IMR-90 (cell line): ENCODE results near the gene ABLIM3. TPM values are rescaled to one million over a fixed set of nuclear protein-coding genes. Genes with fewer than 3 reads are reported as not detected.

Experiments used
- ATAC-seq: fragments of 200-7000 bp; cut with Tn5 transposase; 2 replicates; pipeline ENCODE4 v1.9.1; 2020; ENCODE audit warnings: low read depth, mild to moderate bottlenecking, moderate library complexity
- BruUV-seq: library from RNA; stranded (reverse); fragments of 400-500 nt; replicated peaks from 2 replicates; lab custom pipeline; 2021; lab: Mats Ljungman, UMichigan
- CTCF ChIA-PET: fragments of 300-600 bp; formaldehyde crosslinking; extraction: SDS; loops from one replicate; lab custom pipeline; 2021; ENCODE audit warnings: antibody characterized with exemption; lab: Yijun Ruan, JAX
- POLR2A ChIA-PET: fragments of 300-600 bp; sonication (Branson Sonifier 250); formaldehyde crosslinking; loops from one replicate; lab custom pipeline; 2022; ENCODE audit warnings: antibody characterized with exemption; ENCODE audit not compliant: unreplicated experiment; lab: Charles Lee
- DNase-seq: peaks from one replicate; pipeline ENCODE4 v3.0.0; 2013
- H2AFZ ChIP-seq: replicated peaks from 2 replicates; pipeline ENCODE3; 2013; ENCODE audit warnings: low read length, mild to moderate bottlenecking; ENCODE audit not compliant: poor library complexity
- H2AK5ac ChIP-seq: 2 replicates; pipeline ENCODE4 v1.6.1; 2013; ENCODE audit warnings: low read depth, low read length, inconsistent platforms
- H2AK9ac ChIP-seq: replicated peaks from 2 replicates; pipeline ENCODE3; 2013; ENCODE audit warnings: mild to moderate bottlenecking, low read depth, low read length, moderate library complexity; ENCODE audit not compliant: poor library complexity
- H2BK120ac ChIP-seq: 2 replicates; pipeline ENCODE4 v1.6.1; 2013; ENCODE audit warnings: low read depth, low read length, inconsistent platforms
- H2BK15ac ChIP-seq: 3 replicates; pipeline ENCODE4 v1.6.1; 2013; ENCODE audit warnings: low read depth, low read length, inconsistent platforms
- H2BK20ac ChIP-seq: 2 replicates; pipeline ENCODE4 v1.6.1; 2013; ENCODE audit warnings: low read depth, mild to moderate bottlenecking, inconsistent platforms, low read length, moderate library complexity
- H2BK5ac ChIP-seq: 2 replicates; pipeline ENCODE4 v1.6.1; 2013; ENCODE audit warnings: mild to moderate bottlenecking, low read depth, low read length, inconsistent platforms; ENCODE audit not compliant: poor library complexity, severe bottlenecking
- H3K14ac ChIP-seq: replicated peaks from 2 replicates; pipeline ENCODE4 v1.6.1; 2013; ENCODE audit warnings: low read depth, low read length, inconsistent platforms
- H3K18ac ChIP-seq: 2 replicates; pipeline ENCODE4 v1.6.1; 2013; ENCODE audit warnings: low read depth, low read length, control low read depth
- H3K23ac ChIP-seq: 2 replicates; pipeline ENCODE4 v1.6.1; 2013; ENCODE audit warnings: low read depth, low read length, inconsistent platforms
- H3K27ac ChIP-seq: 2 replicates; pipeline ENCODE4 v1.5.1; 2013; ENCODE audit warnings: mild to moderate bottlenecking, control low read depth, low read length; ENCODE audit not compliant: insufficient read depth
- H3K27me3 ChIP-seq: 2 replicates; pipeline ENCODE4 v1.6.1; 2013; ENCODE audit warnings: low read length; ENCODE audit not compliant: control insufficient read depth, insufficient read depth
- H3K36me3 ChIP-seq: 2 replicates; pipeline ENCODE4 v1.6.1; 2013; ENCODE audit warnings: low read length, mixed read lengths; ENCODE audit not compliant: control insufficient read depth, insufficient read depth
- H3K4ac ChIP-seq: 2 replicates; pipeline ENCODE4 v1.6.1; 2013; ENCODE audit warnings: low read depth, low read length, inconsistent platforms
- H3K4me1 ChIP-seq: 2 replicates; pipeline ENCODE4 v1.6.1; 2013; ENCODE audit warnings: low read length, mixed read lengths; ENCODE audit not compliant: control insufficient read depth, insufficient read depth
- H3K4me2 ChIP-seq: 2 replicates; pipeline ENCODE4 v1.6.1; 2013; ENCODE audit warnings: low read depth, mild to moderate bottlenecking, control low read depth, low read length, moderate library complexity
- H3K4me3 ChIP-seq: 2 replicates; pipeline ENCODE4 v1.5.1; 2013; ENCODE audit warnings: low read depth, mild to moderate bottlenecking, control low read depth, low read length, moderate library complexity; ENCODE audit not compliant: insufficient read depth
- H3K56ac ChIP-seq: 2 replicates; pipeline ENCODE4 v1.6.1; 2013; ENCODE audit warnings: low read length, inconsistent platforms; ENCODE audit not compliant: insufficient read depth; ENCODE audit errors: extremely low read depth
- H3K79me1 ChIP-seq, 2 experiments: 2 replicates each; pipeline ENCODE4 v1.6.1; 2013; ENCODE audit warnings: low read length in 2 of 2, inconsistent platforms in 1 of 2, low read depth in 1 of 2
- H3K9ac ChIP-seq: 2 replicates; pipeline ENCODE4 v1.6.1; 2013; ENCODE audit warnings: low read depth, low read length, control low read depth
- H3K9me1 ChIP-seq: 2 replicates; pipeline ENCODE4 v1.6.1; 2013; ENCODE audit warnings: low read length, inconsistent platforms; ENCODE audit not compliant: insufficient read depth
- H3K9me3 ChIP-seq: 2 replicates; pipeline ENCODE4 v1.6.1; 2013; ENCODE audit warnings: low read length; ENCODE audit not compliant: control insufficient read depth, insufficient read depth
- H4K20me1 ChIP-seq: 2 replicates; pipeline ENCODE4 v1.6.1; 2013; ENCODE audit warnings: low read length, inconsistent platforms; ENCODE audit not compliant: insufficient read depth
- H4K5ac ChIP-seq: 2 replicates; pipeline ENCODE4 v1.6.1; 2013; ENCODE audit warnings: mild to moderate bottlenecking, low read depth, low read length, control low read depth
- H4K8ac ChIP-seq, 2 experiments: 2 replicates each; pipeline ENCODE4 v1.6.1; 2013; ENCODE audit warnings: low read depth in 2 of 2, low read length in 2 of 2, control low read depth in 1 of 2, inconsistent platforms in 1 of 2
- H4K91ac ChIP-seq: 2 replicates; pipeline ENCODE4 v1.6.1; 2013; ENCODE audit warnings: low read depth, low read length, inconsistent platforms; ENCODE audit not compliant: insufficient read depth
- CEBPB ChIP-seq: IDR thresholded peaks from 2 replicates; pipeline ENCODE4 v1.6.1; 2012; ENCODE audit warnings: low read depth, low read length, improper control_type of control experiment
- whole genome bisulfite sequencing, 2 experiments: methylation state at CpG; one replicate each; pipeline versions ENCODE4 v1.1.5 to v1.1.7; 2013; ENCODE audit warnings: missing lambda C conversion rate in 2 of 2; ENCODE audit not compliant: insufficient read length in 1 of 2; ENCODE audit errors: extremely low coverage in 2 of 2; 5-methylcytosine and 5-hydroxymethylcytosine counted together
- dilution Hi-C: fragments of 300-500 bp; cut with HindIII; formaldehyde crosslinking; loops from one replicate; pipeline ENCODE4 v1.14.3; 2018; ENCODE audit warnings: low sequenced_read_pairs; ENCODE audit not compliant: unreplicated experiment
- in situ Hi-C: fragments of 300-500 bp; cut with MboI; formaldehyde crosslinking; loops from 3 replicates; pipeline ENCODE4 v1.14.3; 2019; ENCODE audit warnings: low sequenced_read_pairs, inconsistent platforms, mixed read lengths
- intact Hi-C: fragments of 100-400 bp; cut with micrococcal nuclease; formaldehyde crosslinking; loops from 2 replicates; pipeline ENCODE4 v1.10.0; 2022
- polyA plus RNA-seq, 3 experiments: library from polyadenylated mRNA; depleted of rRNA; stranded (reverse); fragments of >200 nt; gene quantifications; 2 replicates each; pipeline ENCODE4 v1.2.3, GENCODE V29; 2012; ENCODE audit warnings: low replicate concordance in 1 of 3
- total RNA-seq: library from RNA; depleted of rRNA; stranded (reverse); fragments of >200 nt; gene quantifications from 2 replicates; pipeline ENCODE4 v1.2.3, GENCODE V29; 2012
- TF ChIP-seq, protein P1 (sequence below): conservative IDR thresholded peaks from 2 replicates; pipeline ENCODE4 v1.5.1; 2012; ENCODE audit warnings: mild to moderate bottlenecking, low read depth, low read length, improper control_type of control experiment

ABLIM3 gene
- total and polyA plus RNA-seq, 2 of the 4 experiments (the other 2 are of a cell fraction): 33.3 to 69.9 TPM

DNA sequence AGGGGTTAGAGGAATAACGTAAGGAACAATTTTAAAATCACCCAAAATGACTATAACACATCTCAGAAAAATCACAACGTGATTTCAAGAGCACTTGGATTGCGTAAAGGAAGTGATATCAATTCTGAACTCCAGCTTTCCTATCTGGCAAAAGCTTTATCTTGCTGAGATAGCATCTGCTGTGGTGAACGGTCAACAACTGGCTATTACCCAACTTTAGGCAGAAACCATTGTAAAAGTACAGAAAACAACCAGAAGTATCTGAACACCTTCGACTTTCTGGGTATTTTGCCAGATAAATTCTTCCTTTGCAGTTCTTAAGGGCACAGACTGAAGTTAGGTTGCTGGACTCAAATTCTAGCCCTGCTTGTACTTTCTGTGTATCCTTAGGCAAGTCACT lies 9.2 kb downstream of the ABLIM3 start:
- H3K56ac ChIP-seq: no peak overlapping the region
- BruUV-seq: no TSS peak
- H2BK5ac ChIP-seq: peak overlapping the region; percentile 44
- TF ChIP-seq, protein P1, sequence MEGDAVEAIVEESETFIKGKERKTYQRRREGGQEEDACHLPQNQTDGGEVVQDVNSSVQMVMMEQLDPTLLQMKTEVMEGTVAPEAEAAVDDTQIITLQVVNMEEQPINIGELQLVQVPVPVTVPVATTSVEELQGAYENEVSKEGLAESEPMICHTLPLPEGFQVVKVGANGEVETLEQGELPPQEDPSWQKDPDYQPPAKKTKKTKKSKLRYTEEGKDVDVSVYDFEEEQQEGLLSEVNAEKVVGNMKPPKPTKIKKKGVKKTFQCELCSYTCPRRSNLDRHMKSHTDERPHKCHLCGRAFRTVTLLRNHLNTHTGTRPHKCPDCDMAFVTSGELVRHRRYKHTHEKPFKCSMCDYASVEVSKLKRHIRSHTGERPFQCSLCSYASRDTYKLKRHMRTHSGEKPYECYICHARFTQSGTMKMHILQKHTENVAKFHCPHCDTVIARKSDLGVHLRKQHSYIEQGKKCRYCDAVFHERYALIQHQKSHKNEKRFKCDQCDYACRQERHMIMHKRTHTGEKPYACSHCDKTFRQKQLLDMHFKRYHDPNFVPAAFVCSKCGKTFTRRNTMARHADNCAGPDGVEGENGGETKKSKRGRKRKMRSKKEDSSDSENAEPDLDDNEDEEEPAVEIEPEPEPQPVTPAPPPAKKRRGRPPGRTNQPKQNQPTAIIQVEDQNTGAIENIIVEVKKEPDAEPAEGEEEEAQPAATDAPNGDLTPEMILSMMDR: no peak
- TF ChIP-seq CEBPB: peak; percentile 85
- peak overlapping the region; percentile 60 for H2BK120ac ChIP-seq
- intact Hi-C loops: no loop called here
- peak overlapping the region; percentile 43; the same call in 1 of the 2 replicates for H3K4ac ChIP-seq
- H3K9me1 ChIP-seq: peaks cover 27% of the 10 kb centered on the region
- peaks cover 37% of the 10 kb centered on the region for H3K4me1 ChIP-seq
- H3K36me3 ChIP-seq: no peaks in the 10 kb centered on the region
- in situ Hi-C loops: loop anchor here (25.0 kb wide), 1 partner anchor 412 kb away; the partner anchor contains the start of gene CSNK1A1
- peak overlapping the region; percentile 35; the same call in 2 of the 3 replicates for H2BK15ac ChIP-seq
- peak overlapping the region; percentile 33; the same call in 1 of the 2 replicates for H4K5ac ChIP-seq
- no peaks in the 10 kb centered on the region for H3K9me3 ChIP-seq
- H2BK20ac ChIP-seq: peak overlapping the region; percentile 50; the same call in 1 of the 2 replicates
- peak overlapping the region; percentile 37 to 39; a peak in 1 of 4 replicates for H4K8ac ChIP-seq
- H3K27ac ChIP-seq: no peak overlapping the region
- WGBS, 2 experiments: 53% methylated on average over 3 of the region's 5 CpGs; no CpG with 5 or more reads in 1 of the 2 experiments
- H3K9ac ChIP-seq: no peak overlapping the region
- H3K14ac ChIP-seq: peak overlapping the region; percentile 61
- H2AK9ac ChIP-seq: no peak overlapping the region
- DNase-seq (peak; percentile 50), ATAC-seq (no peak)
- H3K27me3 ChIP-seq: no peaks in the 10 kb centered on the region
- peak overlapping the region; percentile 21; the same call in 1 of the 2 replicates for H2AK5ac ChIP-seq
- H3K4me3 ChIP-seq: no peak overlapping the region
- H3K79me1 ChIP-seq: peaks cover 50 to 82% of the 10 kb centered on the region in 2 experiments
- no peak overlapping the region for H4K91ac ChIP-seq
- H3K18ac ChIP-seq: peak overlapping the region; percentile 61
- H3K23ac ChIP-seq: peak overlapping the region; percentile 40; the same call in 1 of the 2 replicates
- H3K4me2 ChIP-seq: no peak overlapping the region
- ChIA-PET POLR2A (no interaction called here), CTCF (no interaction called here)
- dilution Hi-C loops: no loop called here
- H2AFZ ChIP-seq: no peak overlapping the region
- peaks cover 11% of the 10 kb centered on the region; the same call in 1 of the 2 replicates for H4K20me1 ChIP-seq
